Transverse colon (tissue), 4 donors: ENCODE data around the gene ITIH5. TPM values are rescaled to one million over a fixed set of nuclear protein-coding genes. Genes with fewer than 3 reads are reported as not detected.

Experiments
- DNase-seq: peaks from one replicate; pipeline ENCODE4 v3.0.0-alpha.2; 2019
- H3K27ac ChIP-seq, 4 donors: fragments of 200-600 bp; sonication (generic); 2 replicates each; pipeline ENCODE4 v1.5.1; 2016 to 2018; ENCODE audit warnings: inconsistent platforms in 4 of 4
- H3K27me3 ChIP-seq: fragments of 200-600 bp; sonication (generic); 2 replicates; pipeline ENCODE4 v1.5.1; 2017; ENCODE audit warnings: inconsistent platforms
- H3K36me3 ChIP-seq, 4 donors: fragments of 200-600 bp; sonication (generic); 2 replicates each; pipeline ENCODE4 v1.5.1; 2017 to 2019; ENCODE audit warnings: inconsistent platforms in 4 of 4
- H3K4me1 ChIP-seq, 4 donors: fragments of 200-600 bp; sonication (generic); 2 replicates each; pipeline ENCODE4 v1.5.1; 2017 to 2020; ENCODE audit warnings: inconsistent platforms in 4 of 4
- H3K4me3 ChIP-seq, 4 donors: fragments of 200-600 bp; sonication (generic); 1 replicate in 1 of 4; 2 replicates in 3 of 4; pipeline versions ENCODE4 v1.5.1 to v1.6.1; 2017 to 2019; ENCODE audit warnings: inconsistent platforms in 4 of 4
- H3K9me3 ChIP-seq, 2 donors: fragments of 200-600 bp; sonication (generic); 2 replicates each; pipeline ENCODE4 v1.5.1; 2017 to 2019; ENCODE audit warnings: inconsistent platforms in 2 of 2
- EP300 ChIP-seq: sonication (generic); formaldehyde crosslinking; IDR thresholded peaks from one replicate; pipeline ENCODE4 v1.6.1; 2017; ENCODE audit warnings: antibody characterized with exemption, low read depth
- POLR2A ChIP-seq: fragments of 450-650 bp; IDR thresholded peaks from one replicate; pipeline ENCODE4 v1.6.1; 2016; ENCODE audit warnings: antibody characterized with exemption, mild to moderate bottlenecking, moderate library complexity
- POLR2AphosphoS5 ChIP-seq, 3 donors: sonication (generic); formaldehyde crosslinking; IDR thresholded peaks; one replicate each; pipeline ENCODE4 v1.6.1; 2016; ENCODE audit warnings: antibody characterized with exemption in 3 of 3
- WGBS, 2 donors: methylation state at CpG; one replicate each; pipeline ENCODE4 v1.1.5; 2018; ENCODE audit warnings: low coverage in 1 of 2; 5-methylcytosine and 5-hydroxymethylcytosine counted together
- in situ Hi-C, 4 donors: fragments of 200-750 bp; cut with MboI; loops; one replicate each; pipeline versions ENCODE4 v1.15.0 to v1.15.1; 2017; ENCODE audit warnings: low sequenced_read_pairs in 3 of 4, low pct_ligation_motif_present in 1 of 4, low pct_unique_long_range_greater_than_20kb in 1 of 4
- intact Hi-C: fragments of 100-400 bp; cut with DNase I; formaldehyde crosslinking; loops from one replicate; pipeline ENCODE4 v1.15.1; 2023; ENCODE audit warnings: low total_unique reads
- total RNA-seq, 4 donors: library from RNA; depleted of rRNA; stranded (reverse); fragments of >200 nt; gene quantifications; one replicate each; pipeline ENCODE4 v1.1.0, GENCODE V29; 2016
- TF ChIP-seq, protein P1 (sequence below), 5 experiments: fragments of 200-600 bp in 3 of 5; fragments of 450-650 bp in 2 of 5; sonication (generic) in 3 of 5; IDR thresholded peaks; 1 replicate in 2 of 5; 2 replicates in 3 of 5; pipeline ENCODE4 v1.5.1; 2016 to 2017; ENCODE audit warnings: antibody characterized with exemption in 5 of 5, inconsistent platforms in 3 of 5, mild to moderate bottlenecking in 2 of 5, moderate library complexity in 1 of 5

The ITIH5 gene
- total RNA-seq, 4 donors from 2014 or later = 13.2 to 169 (median 17.0) TPM

DNA sequence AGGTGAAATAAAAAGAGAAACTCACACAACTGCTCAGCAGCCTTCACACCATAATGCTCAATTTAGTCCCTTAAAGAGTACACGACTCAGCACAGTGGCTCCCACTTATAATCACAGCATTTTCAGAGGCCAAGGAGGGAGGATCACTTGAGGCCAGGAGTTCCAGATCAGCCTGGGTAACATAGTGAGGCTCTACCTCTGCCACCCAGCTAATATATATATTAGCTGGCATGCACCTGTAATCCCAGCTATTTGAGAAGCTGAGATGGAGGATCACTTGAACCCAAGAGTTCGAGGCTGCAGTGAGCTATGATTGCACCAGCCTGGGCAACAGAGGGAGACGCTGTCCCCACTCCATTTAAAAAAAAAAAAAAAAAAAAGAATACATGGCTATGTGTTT, 38.6 kb upstream of the ITIH5 start:
- H3K9me3 ChIP-seq = no peaks in the 10 kb centered on the region
- intact Hi-C loops (no loop called here), in situ Hi-C loops (no loop called here)
- no peaks in the 10 kb centered on the region for H3K36me3 ChIP-seq
- peaks cover 2% of the 10 kb centered on the region for H3K27me3 ChIP-seq
- no peak overlapping the region for H3K27ac ChIP-seq
- 74 to 75% methylated on average over 3 of the region's 3 CpGs for WGBS, 2 donors
- no peak overlapping the region for H3K4me3 ChIP-seq
- H3K4me1 ChIP-seq = no peaks in the 10 kb centered on the region
- no peak for TF ChIP-seq POLR2AphosphoS5 (IDR thresholded peaks at IDR 0.05)
- no peak for DNase-seq

DNA sequence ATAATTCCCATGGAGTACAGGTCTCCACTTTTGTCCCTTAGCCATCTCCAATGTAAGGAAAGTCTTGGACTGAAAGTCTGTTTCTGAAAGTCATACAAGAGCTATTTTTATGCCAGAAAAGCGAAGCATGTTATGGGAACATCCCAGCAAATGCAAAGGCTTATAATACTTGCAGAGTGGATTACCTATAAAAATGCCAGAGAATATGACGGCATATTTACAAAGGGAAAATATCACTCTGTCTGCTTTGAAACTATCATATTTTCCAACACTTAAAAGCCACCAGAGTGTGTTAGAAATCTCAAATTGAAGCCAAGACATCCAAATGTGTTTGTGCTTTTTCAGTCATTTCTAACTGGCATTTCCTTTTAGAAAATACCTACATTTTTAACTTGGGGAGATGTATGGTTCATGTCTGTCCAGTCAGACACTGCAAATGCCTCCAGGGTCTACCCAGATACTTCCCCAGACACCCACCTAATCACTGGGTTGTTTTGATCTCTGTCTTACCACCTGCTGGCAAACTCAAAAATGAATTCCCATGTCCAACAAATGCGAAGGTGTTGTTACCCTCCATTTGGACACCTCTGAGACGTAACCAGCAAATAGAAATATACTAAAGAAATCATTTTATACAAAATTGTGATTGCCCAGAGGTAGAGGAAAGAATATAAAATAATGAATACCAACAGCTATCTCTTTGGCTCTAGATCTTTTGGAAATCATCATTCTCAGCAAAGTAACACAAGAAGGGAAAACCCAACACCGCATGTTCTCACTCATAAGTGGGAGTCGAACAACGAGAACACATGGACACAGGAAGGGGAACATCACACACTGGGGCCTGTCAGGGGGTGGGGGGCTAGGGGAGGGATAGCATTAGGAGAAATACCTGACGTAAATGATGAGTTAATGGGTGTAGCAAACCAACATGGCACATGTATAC, 37.6 kb upstream of the ITIH5 start:
- no peak for DNase-seq
- in situ Hi-C loops (no loop called here), intact Hi-C loops (no loop called here)
- H3K36me3 ChIP-seq = no peaks in the 10 kb centered on the region
- no peaks in the 10 kb centered on the region for H3K9me3 ChIP-seq
- TF ChIP-seq, protein P1, sequence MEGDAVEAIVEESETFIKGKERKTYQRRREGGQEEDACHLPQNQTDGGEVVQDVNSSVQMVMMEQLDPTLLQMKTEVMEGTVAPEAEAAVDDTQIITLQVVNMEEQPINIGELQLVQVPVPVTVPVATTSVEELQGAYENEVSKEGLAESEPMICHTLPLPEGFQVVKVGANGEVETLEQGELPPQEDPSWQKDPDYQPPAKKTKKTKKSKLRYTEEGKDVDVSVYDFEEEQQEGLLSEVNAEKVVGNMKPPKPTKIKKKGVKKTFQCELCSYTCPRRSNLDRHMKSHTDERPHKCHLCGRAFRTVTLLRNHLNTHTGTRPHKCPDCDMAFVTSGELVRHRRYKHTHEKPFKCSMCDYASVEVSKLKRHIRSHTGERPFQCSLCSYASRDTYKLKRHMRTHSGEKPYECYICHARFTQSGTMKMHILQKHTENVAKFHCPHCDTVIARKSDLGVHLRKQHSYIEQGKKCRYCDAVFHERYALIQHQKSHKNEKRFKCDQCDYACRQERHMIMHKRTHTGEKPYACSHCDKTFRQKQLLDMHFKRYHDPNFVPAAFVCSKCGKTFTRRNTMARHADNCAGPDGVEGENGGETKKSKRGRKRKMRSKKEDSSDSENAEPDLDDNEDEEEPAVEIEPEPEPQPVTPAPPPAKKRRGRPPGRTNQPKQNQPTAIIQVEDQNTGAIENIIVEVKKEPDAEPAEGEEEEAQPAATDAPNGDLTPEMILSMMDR (IDR thresholded peaks at IDR 0.05) = no peak
- TF ChIP-seq POLR2AphosphoS5 (IDR thresholded peaks at IDR 0.05) (no peak), POLR2A (no peak), EP300 (no peak)
- H3K4me1 ChIP-seq = no peaks in the 10 kb centered on the region
- WGBS, 2 donors = 72 to 74% methylated on average over 7 to 8 of the region's 8 CpGs
- H3K27me3 ChIP-seq = peaks cover 2% of the 10 kb centered on the region
- no peak overlapping the region for H3K27ac ChIP-seq
- H3K4me3 ChIP-seq = no peak overlapping the region

DNA sequence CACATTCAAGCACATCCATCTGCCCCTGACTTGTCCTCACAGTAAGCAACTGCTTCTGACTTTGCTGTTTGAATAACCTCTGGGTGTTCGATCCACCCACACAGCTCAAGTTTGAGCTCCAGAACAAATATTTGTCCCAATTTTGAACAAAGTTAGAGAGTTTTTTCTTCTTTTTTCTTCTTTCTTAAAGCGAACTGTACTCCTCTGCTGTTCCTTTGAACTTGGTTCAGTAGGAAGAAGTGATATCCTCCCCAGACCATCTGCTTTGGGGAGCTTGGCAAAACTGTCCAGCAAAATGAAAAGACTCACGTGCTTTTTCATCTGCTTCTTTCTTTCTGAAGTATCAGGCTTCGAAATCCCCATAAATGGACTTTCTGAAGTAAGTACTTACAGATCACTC, 36.4 kb upstream of the ITIH5 start, which contains the start of gene ITIH2:
ITIH2 (plus strand) TSS at position 177 of the 400 bp plus-strand sequence; CDS start at position 296, 119 bp downstream.
- H3K4me1 ChIP-seq = no peaks in the 10 kb centered on the region
- TF ChIP-seq POLR2AphosphoS5 (IDR thresholded peaks at IDR 0.05) (no peak), POLR2A (no peak), EP300 (no peak)
- TF ChIP-seq, protein P1 (IDR thresholded peaks at IDR 0.05) = no peak
- no peak within 1 kb of the TSS for H3K27ac ChIP-seq
- in situ Hi-C loops (no loop called here), intact Hi-C loops (no loop called here)
- no peak within 1 kb of the TSS for H3K4me3 ChIP-seq
- DNase-seq = no peak
- WGBS, 2 donors = 47 to 53% methylated on average over 3 to 4 of the region's 4 CpGs
- H3K9me3 ChIP-seq = no peaks in the 10 kb centered on the region
- H3K27me3 ChIP-seq = peaks cover 2% of the 10 kb centered on the region
- no peaks in the 10 kb centered on the region for H3K36me3 ChIP-seq

DNA sequence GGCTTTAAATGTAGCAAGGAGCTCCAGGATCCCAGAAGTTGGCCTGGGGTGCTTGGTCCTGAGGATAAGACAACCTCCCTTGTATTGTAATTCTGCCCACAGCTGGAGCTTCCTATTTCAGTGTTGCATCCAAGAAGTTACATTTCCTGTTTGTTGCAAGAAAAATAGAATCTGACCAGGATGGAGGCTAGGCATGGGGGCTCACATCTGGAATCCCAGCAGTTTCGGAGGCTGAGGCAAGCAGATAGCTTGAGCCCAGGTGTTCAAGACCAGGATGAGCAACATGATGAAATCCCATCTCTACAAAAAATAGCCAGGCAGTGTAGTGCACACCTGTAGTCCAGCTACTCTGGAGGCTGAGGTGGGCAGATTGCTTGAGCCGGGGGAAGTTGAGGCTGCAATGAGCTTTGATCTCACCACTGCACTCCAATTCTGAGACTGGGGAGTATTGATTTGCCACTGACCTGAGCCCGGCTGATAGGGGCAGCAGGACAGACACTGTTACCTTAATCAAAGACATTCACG, 35.6 kb upstream of the ITIH5 start:
- DNase-seq = no peak
- Histone ChIP-seq H3K36me3 (no peaks in the 10 kb centered on the region), H3K27ac (no peak overlapping the region), H3K4me1 (no peaks in the 10 kb centered on the region), H3K9me3 (no peaks in the 10 kb centered on the region), H3K27me3 (peaks cover 2% of the 10 kb centered on the region), H3K4me3 (no peak overlapping the region)
- intact Hi-C loops (no loop called here), in situ Hi-C loops (no loop called here)
- TF ChIP-seq POLR2A (no peak), EP300 (no peak), POLR2AphosphoS5 (IDR thresholded peaks at IDR 0.05) (no peak)
- TF ChIP-seq, protein P1 (IDR thresholded peaks at IDR 0.05) = no peak
- WGBS, 2 donors = 87% methylated on average over 4 of the region's 4 CpGs; no CpG with 5 or more reads in 1 of the 2 donors
